MCF 10A (cell line): ENCODE data around the gene RNF212. TPM values are rescaled to one million over a fixed set of nuclear protein-coding genes. Genes with fewer than 3 reads are reported as not detected.

ENCODE experiments used
- BruUV-seq: library from RNA; stranded (reverse); fragments of 400-500 nt; replicated peaks from 2 replicates; lab custom pipeline; 2021; lab: Mats Ljungman, UMichigan
- CTCF ChIA-PET: fragments of 300-600 bp; sonication (Branson Sonifier 250); formaldehyde crosslinking; extraction: SDS; loops from one replicate; lab custom pipeline; 2021; ENCODE audit warnings: antibody characterized with exemption, inconsistent platforms; lab: Yijun Ruan, JAX
- POLR2A ChIA-PET: fragments of 300-600, 350-650 bp; sonication (Branson Sonifier 250); formaldehyde crosslinking; extraction: SDS; loops from one replicate; lab custom pipeline; 2020; ENCODE audit warnings: antibody characterized with exemption, inconsistent platforms; lab: Yijun Ruan, JAX
- DNase-seq: peaks from one replicate; pipeline ENCODE4 v3.0.0-alpha.2; 2018; ENCODE audit not compliant: unreplicated experiment
- H3K27ac Mint-ChIP-seq: one replicate; pipeline ENCODE4 v1.8.0; 2022; ENCODE audit warnings: mild to moderate bottlenecking, low read depth, mixed read lengths; ENCODE audit not compliant: unreplicated experiment
- H3K27me3 Mint-ChIP-seq: one replicate; pipeline ENCODE4 v1.8.0; 2022; ENCODE audit warnings: mixed read lengths; ENCODE audit not compliant: insufficient read depth, unreplicated experiment
- H3K36me3 Mint-ChIP-seq: one replicate; pipeline ENCODE4 v1.8.0; 2022; ENCODE audit warnings: mild to moderate bottlenecking, moderate library complexity, mixed read lengths; ENCODE audit not compliant: insufficient read depth, unreplicated experiment
- H3K4me1 Mint-ChIP-seq: one replicate; pipeline ENCODE4 v1.8.0; 2022; ENCODE audit warnings: mixed read lengths; ENCODE audit not compliant: insufficient read depth, unreplicated experiment
- H3K4me3 Mint-ChIP-seq: one replicate; pipeline ENCODE4 v1.8.0; 2022; ENCODE audit warnings: mild to moderate bottlenecking, moderate library complexity, mixed read lengths; ENCODE audit not compliant: unreplicated experiment
- H3K9me3 Mint-ChIP-seq: one replicate; pipeline ENCODE4 v1.8.0; 2022; ENCODE audit warnings: mixed read lengths; ENCODE audit not compliant: unreplicated experiment
- intact Hi-C: fragments of 100-400 bp; cut with micrococcal nuclease; formaldehyde crosslinking; loops from 2 replicates; pipeline ENCODE4 v1.14.1; 2022
- total RNA-seq: library from RNA; stranded (reverse); gene quantifications from 2 replicates; pipeline ENCODE4 v1.2.3, GENCODE V29; 2022
- TF ChIP-seq, protein P1 (sequence below): fragments of 200-600 bp; IDR thresholded peaks from one replicate; pipeline ENCODE4 v1.8.0; 2022; ENCODE audit warnings: antibody characterized with exemption, mild to moderate bottlenecking; ENCODE audit not compliant: unreplicated experiment

Gene RNF212
- total RNA-seq, 1 experiment from 2014 or later, result not detected

DNA sequence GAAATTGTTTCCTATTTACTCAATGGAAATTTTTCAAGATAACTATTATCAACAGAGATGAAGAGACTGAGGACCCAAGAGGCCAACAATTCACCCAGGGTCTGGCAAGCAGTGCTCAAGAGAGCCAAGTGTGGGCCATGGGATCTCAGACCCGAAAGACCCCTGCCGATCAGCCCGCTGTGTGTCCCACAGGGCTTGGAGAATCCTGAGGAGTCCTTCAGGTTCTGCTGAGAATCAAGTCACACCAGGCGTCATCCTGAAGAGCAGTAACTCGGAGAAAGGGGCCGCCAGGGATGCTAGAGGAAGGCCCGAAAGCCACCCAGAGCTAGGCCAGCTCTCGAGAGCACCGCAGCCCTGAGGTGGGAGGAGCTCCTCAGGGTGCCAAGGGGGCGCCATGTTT is 53.2 kb downstream of the RNF212 start:
- H3K4me1 Mint-ChIP-seq, result no peaks in the 10 kb centered on the region
- POLR2A ChIA-PET, result no interaction called here
- intact Hi-C loops, result no loop called here
- DNase-seq, result no peak
- CTCF ChIA-PET, result no interaction called here
- H3K9me3 Mint-ChIP-seq, result no peaks in the 10 kb centered on the region
- peaks cover 53% of the 10 kb centered on the region for H3K27me3 Mint-ChIP-seq
- no peak overlapping the region for H3K4me3 Mint-ChIP-seq
- H3K27ac Mint-ChIP-seq, result no peak overlapping the region
- H3K36me3 Mint-ChIP-seq, result no peaks in the 10 kb centered on the region
- TF ChIP-seq, protein P1, sequence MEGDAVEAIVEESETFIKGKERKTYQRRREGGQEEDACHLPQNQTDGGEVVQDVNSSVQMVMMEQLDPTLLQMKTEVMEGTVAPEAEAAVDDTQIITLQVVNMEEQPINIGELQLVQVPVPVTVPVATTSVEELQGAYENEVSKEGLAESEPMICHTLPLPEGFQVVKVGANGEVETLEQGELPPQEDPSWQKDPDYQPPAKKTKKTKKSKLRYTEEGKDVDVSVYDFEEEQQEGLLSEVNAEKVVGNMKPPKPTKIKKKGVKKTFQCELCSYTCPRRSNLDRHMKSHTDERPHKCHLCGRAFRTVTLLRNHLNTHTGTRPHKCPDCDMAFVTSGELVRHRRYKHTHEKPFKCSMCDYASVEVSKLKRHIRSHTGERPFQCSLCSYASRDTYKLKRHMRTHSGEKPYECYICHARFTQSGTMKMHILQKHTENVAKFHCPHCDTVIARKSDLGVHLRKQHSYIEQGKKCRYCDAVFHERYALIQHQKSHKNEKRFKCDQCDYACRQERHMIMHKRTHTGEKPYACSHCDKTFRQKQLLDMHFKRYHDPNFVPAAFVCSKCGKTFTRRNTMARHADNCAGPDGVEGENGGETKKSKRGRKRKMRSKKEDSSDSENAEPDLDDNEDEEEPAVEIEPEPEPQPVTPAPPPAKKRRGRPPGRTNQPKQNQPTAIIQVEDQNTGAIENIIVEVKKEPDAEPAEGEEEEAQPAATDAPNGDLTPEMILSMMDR, result no peak
- BruUV-seq, result no TSS peak

DNA sequence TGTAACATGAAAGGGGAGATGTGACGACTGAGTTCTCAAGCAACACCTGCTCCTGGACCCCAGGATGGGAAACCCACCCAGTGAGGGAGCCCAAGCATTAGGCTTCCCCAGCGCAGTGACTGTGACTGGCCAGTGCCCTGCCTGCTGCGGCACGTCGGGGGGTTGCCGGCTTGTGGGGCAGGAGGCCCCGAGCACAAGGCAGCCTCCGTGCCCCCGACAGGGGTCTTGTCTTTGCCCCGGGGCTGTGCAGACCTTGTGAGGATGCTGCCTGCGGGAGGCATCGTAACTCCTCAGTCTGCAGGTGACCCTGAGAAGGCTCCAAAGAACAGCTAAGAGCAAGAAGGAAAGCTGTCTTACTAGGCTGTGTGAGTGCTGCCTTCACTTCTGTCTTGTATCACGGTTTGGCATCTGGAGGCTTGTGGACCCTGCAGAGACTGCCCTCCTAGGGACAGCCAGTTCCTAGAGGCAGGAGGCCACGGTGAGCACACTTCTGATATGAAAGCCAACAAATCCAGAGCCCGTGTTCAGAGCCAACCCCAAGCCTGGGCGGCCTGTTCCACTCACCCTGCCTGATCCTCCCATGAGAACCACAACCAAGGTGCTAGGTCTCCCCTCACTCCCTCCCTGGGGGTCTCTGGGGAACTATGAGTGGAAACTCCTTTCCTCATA is 54.2 kb downstream of the RNF212 start:
- H3K4me1 Mint-ChIP-seq, result no peaks in the 10 kb centered on the region
- BruUV-seq, result no TSS peak
- no peak for DNase-seq
- ChIA-PET CTCF (no interaction called here), POLR2A (no interaction called here)
- peaks cover 43% of the 10 kb centered on the region for H3K27me3 Mint-ChIP-seq
- TF ChIP-seq, protein P1, result no peak
- H3K36me3 Mint-ChIP-seq, result no peaks in the 10 kb centered on the region
- intact Hi-C loops, result no loop called here
- no peaks in the 10 kb centered on the region for H3K9me3 Mint-ChIP-seq
- H3K4me3 Mint-ChIP-seq, result no peak overlapping the region
- no peak overlapping the region for H3K27ac Mint-ChIP-seq

DNA sequence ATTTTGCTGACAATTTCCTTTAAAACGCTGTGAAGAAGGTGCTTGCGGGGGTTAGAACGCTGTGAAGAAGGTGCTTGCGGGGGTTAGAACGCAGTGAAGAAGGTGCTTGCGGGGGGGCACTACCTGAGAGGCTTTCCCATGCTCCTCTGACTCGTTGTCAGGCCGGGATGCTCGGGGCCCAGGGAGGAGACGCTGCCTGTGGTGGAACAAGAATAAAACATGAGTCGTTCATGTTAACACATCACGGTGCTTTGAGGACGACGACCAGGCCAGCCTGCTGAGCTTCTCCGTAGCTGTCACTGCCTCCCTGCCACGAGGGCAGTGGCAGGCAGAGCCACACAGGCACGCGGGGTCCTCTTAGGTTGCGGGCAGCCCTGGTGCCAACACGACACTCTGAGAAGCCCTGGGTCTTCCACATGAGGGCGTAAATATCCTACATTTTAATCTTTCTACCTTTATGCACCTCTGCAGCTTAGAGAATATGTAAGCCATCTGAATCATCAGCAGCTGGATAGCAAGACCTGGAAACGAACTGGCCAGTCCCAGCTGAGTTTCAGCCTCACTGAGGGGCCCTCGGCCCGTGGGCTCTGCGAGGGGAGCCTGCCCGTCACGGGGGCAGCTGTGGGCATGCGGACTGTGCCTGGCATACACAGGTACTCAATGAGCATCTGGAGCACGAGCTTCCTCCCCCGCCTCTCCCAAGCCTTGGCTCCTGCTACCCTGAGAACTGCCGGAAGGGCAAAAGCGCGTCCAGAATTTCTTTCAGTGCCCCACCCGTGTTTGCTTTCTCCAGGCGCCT is 55.0 kb downstream of the RNF212 start:
- H3K27ac Mint-ChIP-seq, result no peak overlapping the region
- intact Hi-C loops, result no loop called here
- no peaks in the 10 kb centered on the region for H3K4me1 Mint-ChIP-seq
- no peaks in the 10 kb centered on the region for H3K9me3 Mint-ChIP-seq
- H3K36me3 Mint-ChIP-seq, result no peaks in the 10 kb centered on the region
- CTCF ChIA-PET, result no interaction called here
- TF ChIP-seq, protein P1, result no peak
- POLR2A ChIA-PET, result interaction anchor here (0.5 kb wide), 1 partner anchor 71 kb away, joined by 3 read pairs; no protein-coding TSS in a partner anchor
- H3K4me3 Mint-ChIP-seq, result no peak overlapping the region
- no TSS peak for BruUV-seq
- H3K27me3 Mint-ChIP-seq, result peaks cover 44% of the 10 kb centered on the region
- DNase-seq, result no peak

DNA sequence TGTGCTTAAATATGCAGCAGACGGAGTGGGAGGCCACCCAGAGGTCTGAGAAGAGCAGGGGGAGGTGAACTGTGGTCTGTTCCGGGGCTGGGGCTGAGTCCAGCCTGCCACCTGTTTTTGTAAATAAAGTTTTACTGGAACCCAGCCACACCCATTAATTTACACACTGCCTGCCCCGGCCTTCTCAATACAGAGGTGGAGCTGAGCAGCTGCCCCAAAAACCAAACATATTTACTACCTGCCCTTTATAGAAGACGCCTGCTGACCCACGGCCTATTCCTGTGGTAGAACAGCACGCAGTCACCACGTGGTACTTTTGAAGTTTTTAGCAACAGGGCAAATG is 56.0 kb downstream of the RNF212 start:
- intact Hi-C loops, result no loop called here
- peaks cover 6% of the 10 kb centered on the region for H3K4me1 Mint-ChIP-seq
- H3K4me3 Mint-ChIP-seq, result no peak overlapping the region
- H3K27me3 Mint-ChIP-seq, result peaks cover 44% of the 10 kb centered on the region
- H3K27ac Mint-ChIP-seq, result no peak overlapping the region
- no peaks in the 10 kb centered on the region for H3K9me3 Mint-ChIP-seq
- TF ChIP-seq, protein P1, result no peak
- CTCF ChIA-PET, result no interaction called here
- POLR2A ChIA-PET, result no interaction called here
- no peak for DNase-seq
- BruUV-seq, result no TSS peak
- no peaks in the 10 kb centered on the region for H3K36me3 Mint-ChIP-seq
